T-helper 17 cell (primary cell): Measurements from ENCODE around the gene BAG2. TPM values are rescaled to one million over a fixed set of nuclear protein-coding genes. Genes with fewer than 3 reads are reported as not detected.

ENCODE experiments used
- ATAC-seq: fragments of 150-1000 bp; cut with Tn5 transposase; 2 replicates; pipeline ENCODE4 v1.10.0; 2021; ENCODE audit warnings: mild to moderate bottlenecking, moderate library complexity
- DNase-seq, 3 donors: peaks; one replicate each; pipeline versions ENCODE4 v3.0.0 to v3.0.0-alpha.2; 2020 to 2021
- H3K9me3 ChIP-seq: one replicate; pipeline ENCODE4 v1.7.0; 2013; ENCODE audit warnings: low read length, mild to moderate bottlenecking; ENCODE audit not compliant: control insufficient read depth, poor library complexity, severe bottlenecking
- H3K27ac Mint-ChIP-seq: one replicate; pipeline ENCODE4 v1.8.0; 2022; ENCODE audit warnings: mild to moderate bottlenecking, moderate library complexity, mixed read lengths
- H3K27me3 Mint-ChIP-seq: one replicate; pipeline ENCODE4 v1.8.0; 2022; ENCODE audit warnings: mixed read lengths
- H3K36me3 Mint-ChIP-seq: one replicate; pipeline ENCODE4 v1.8.0; 2022; ENCODE audit warnings: low read depth, mixed read lengths
- H3K4me1 Mint-ChIP-seq: one replicate; pipeline ENCODE4 v1.8.0; 2022; ENCODE audit warnings: mild to moderate bottlenecking, mixed read lengths
- H3K4me3 Mint-ChIP-seq: one replicate; pipeline ENCODE4 v1.8.0; 2022; ENCODE audit warnings: mild to moderate bottlenecking, moderate library complexity, mixed read lengths
- total RNA-seq, 4 donors: library from RNA in 2 of 4; stranded (reverse) in 2 of 4; gene quantifications; one replicate each; pipeline ENCODE4 v1.2.3 and lab custom pipeline; 2022 to 2026

Gene BAG2
- total RNA-seq, 2 donors from 2014 or later, result 2.7 to 3.1 TPM

- H3K27me3 Mint-ChIP-seq, result peaks cover 26% of the 10 kb centered on the region
Observed at GRCh38 chr6:57216235-57217101, 44.3 kb downstream of the BAG2 start.

GRCh38 chr6:57217270-57217669, 45.1 kb downstream of the BAG2 start:
- Mint-ChIP-seq H3K36me3 (peaks cover 3% of the 10 kb centered on the region), H3K27ac (no peak overlapping the region)

More at GRCh38 chr6:57216235-57217101, 44.3 kb downstream of the BAG2 start:
- no peaks in the 10 kb centered on the region for H3K9me3 ChIP-seq
- DNase-seq, result no peak
- peaks cover 25% of the 10 kb centered on the region for H3K4me1 Mint-ChIP-seq
- ATAC-seq, result no peak
- H3K4me3 Mint-ChIP-seq, result no peak overlapping the region
- H3K36me3 Mint-ChIP-seq, result no peaks in the 10 kb centered on the region
- H3K27ac Mint-ChIP-seq, result no peak overlapping the region

GRCh38 chr6:57220083-57220703, 48.1 kb downstream of the BAG2 start:
- peaks cover 3% of the 10 kb centered on the region for H3K36me3 Mint-ChIP-seq
- H3K27me3 Mint-ChIP-seq, result peaks cover 37% of the 10 kb centered on the region
- peak overlapping the region; percentile 28 for H3K4me3 Mint-ChIP-seq
- DNase-seq (no peak), ATAC-seq (no peak)
- H3K27ac Mint-ChIP-seq, result no peak overlapping the region
- no peaks in the 10 kb centered on the region for H3K9me3 ChIP-seq
- peaks cover 17% of the 10 kb centered on the region for H3K4me1 Mint-ChIP-seq

More at GRCh38 chr6:57217270-57217669, 45.1 kb downstream of the BAG2 start:
- ATAC-seq (no peak), DNase-seq (no peak)
- Mint-ChIP-seq H3K27me3 (peaks cover 26% of the 10 kb centered on the region), H3K4me3 (peak overlapping the region; percentile 13), H3K4me1 (peaks cover 28% of the 10 kb centered on the region)
- no peaks in the 10 kb centered on the region for H3K9me3 ChIP-seq

GRCh38 chr6:57221191-57221935, 49.2 kb downstream of the BAG2 start:
- H3K27ac Mint-ChIP-seq, result peak overlapping the region; percentile 87
- H3K36me3 Mint-ChIP-seq, result peaks cover 3% of the 10 kb centered on the region
- ATAC-seq (peak; percentile 57), DNase-seq (peak; percentile 15 to 42 (median 40))
- peaks cover 16% of the 10 kb centered on the region for H3K4me1 Mint-ChIP-seq
- peaks cover 39% of the 10 kb centered on the region for H3K27me3 Mint-ChIP-seq
- peak overlapping the region; percentile 99 for H3K4me3 Mint-ChIP-seq
- no peaks in the 10 kb centered on the region for H3K9me3 ChIP-seq

DNA sequence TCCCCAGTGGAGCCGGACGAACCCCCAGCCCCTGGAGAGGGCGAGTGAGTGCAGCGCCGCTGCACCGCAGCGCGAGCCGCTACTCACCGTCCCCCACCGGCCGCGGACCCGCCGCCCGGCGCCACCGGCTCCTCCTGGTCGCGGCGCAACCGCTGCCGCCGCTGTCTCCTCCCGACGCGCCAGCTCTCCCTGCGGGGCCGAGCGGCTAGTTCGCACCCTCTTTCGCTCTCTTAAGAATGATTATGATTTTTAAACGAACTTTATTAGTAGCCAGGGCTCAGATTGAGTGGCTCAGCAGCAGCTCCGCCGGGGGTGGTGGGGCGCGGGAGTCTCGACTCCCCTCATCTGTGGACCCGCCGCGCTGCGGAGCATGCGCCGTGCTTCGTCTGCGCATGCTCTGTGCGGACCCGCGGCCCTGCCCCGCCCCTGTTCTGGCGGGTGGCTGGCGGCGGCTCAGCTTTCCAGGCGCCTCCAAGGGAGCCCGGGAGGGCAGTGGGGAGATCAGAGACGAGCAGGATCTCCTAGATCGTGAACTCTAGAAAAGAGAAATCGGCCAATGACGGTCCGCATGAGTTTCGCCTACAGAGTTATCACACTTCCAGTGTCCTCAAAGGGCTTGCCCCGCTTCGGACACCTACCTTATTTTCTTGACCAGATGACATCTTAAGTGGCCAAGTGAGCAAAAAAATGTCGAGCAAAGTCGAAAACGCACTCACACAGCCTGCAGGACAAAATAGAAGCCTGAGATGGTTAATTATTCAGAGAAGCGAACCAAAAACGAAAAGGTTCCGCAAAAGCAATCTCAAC, 50.0 kb downstream of the BAG2 start, which contains the start of gene RAB23:
TSS of gene RAB23 (minus strand) at position 372 of the 807 bp plus-strand sequence. CDS start 11,927 bp downstream, outside the sequence.
- peaks cover 42% of the 10 kb centered on the region for H3K27me3 Mint-ChIP-seq
- peak; percentile 75 to 82 (median 80) for DNase-seq
- peaks cover 14% of the 10 kb centered on the region for H3K4me1 Mint-ChIP-seq
- peak within 1 kb of the TSS; percentile 99 for H3K4me3 Mint-ChIP-seq
- H3K36me3 Mint-ChIP-seq, result peaks cover 5% of the 10 kb centered on the region
- peak within 1 kb of the TSS; percentile 87 for H3K27ac Mint-ChIP-seq
- peak; percentile 92 for ATAC-seq
- H3K9me3 ChIP-seq, result no peaks in the 10 kb centered on the region

DNA sequence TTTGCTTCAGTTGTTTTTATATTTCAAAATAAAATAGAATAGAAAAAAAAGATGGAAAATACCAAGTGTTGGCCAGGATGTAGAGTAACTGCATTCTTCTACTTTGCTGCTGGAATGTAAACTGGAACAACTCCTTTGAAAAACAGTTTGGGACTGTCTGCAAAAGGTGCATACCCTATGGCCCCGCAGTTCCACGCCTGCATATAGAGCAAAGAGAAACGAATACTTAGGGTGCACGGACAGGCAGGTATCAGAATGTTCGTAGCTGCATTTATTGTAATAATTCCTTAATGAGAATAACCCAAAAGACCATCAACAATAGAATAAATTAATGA, 50.6 kb downstream of the BAG2 start:
- Mint-ChIP-seq H3K36me3 (peaks cover 5% of the 10 kb centered on the region), H3K27me3 (peaks cover 36% of the 10 kb centered on the region), H3K4me1 (peaks cover 14% of the 10 kb centered on the region), H3K4me3 (peak overlapping the region; percentile 99), H3K27ac (peak overlapping the region; percentile 87)
- ATAC-seq (peak; percentile 23), DNase-seq (no peak)
- H3K9me3 ChIP-seq, result no peaks in the 10 kb centered on the region

DNA sequence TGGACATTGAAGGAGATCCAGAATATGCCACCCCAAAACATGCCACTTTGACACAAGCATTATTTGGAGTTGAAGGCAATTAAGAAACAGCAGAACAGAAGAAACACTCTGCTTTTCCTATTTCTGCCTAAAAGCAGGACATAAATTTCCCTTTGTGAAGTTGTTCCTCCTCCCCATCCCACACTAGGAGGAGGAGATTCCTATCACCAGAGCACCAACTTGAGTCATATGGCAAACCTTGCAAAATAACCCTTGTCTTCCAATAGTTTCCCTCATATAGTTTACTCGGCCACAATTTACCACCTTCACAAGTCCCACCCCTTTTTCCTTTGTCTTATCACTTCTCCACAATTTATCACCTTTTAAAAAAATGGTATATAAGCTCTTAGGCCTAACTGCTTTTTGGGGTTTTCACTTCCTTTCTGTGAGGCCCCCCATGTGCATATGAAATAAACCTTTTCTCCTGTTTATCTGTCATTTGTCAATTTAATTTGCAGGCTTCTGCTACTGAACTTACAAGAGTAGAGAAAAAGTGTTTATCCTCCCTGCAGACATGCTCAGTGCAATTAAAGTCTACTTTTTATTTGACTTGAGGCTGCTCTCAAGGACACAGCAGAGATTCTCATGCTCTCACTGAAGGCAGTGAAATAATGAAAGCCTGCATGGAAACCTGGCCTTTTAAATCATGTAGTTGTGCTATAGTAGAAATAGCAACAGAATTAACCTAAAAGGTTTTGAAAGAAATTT, 52.8 kb downstream of the BAG2 start:
- no peak for ATAC-seq
- Mint-ChIP-seq H3K4me3 (no peak overlapping the region), H3K4me1 (peaks cover 14% of the 10 kb centered on the region)

GRCh38 chr6:57226221-57226620, 54.1 kb downstream of the BAG2 start:
- DNase-seq (no peak), ATAC-seq (no peak)
- H3K36me3 Mint-ChIP-seq, result peaks cover 7% of the 10 kb centered on the region
- H3K27ac Mint-ChIP-seq, result no peak overlapping the region
- no peak overlapping the region for H3K4me3 Mint-ChIP-seq
- no peaks in the 10 kb centered on the region for H3K9me3 ChIP-seq
- peaks cover 37% of the 10 kb centered on the region for H3K27me3 Mint-ChIP-seq
- peaks cover 10% of the 10 kb centered on the region for H3K4me1 Mint-ChIP-seq

More for the DNA sequence above, 52.8 kb downstream of the BAG2 start:
- Mint-ChIP-seq H3K36me3 (peaks cover 7% of the 10 kb centered on the region), H3K27me3 (peaks cover 30% of the 10 kb centered on the region), H3K27ac (no peak overlapping the region)
- H3K9me3 ChIP-seq, result no peaks in the 10 kb centered on the region
- no peak for DNase-seq

Other genes with a start within 250 kb of the BAG2 start
- not detected for gene BEND6, start 217.2 kb upstream of the BAG2 start, total RNA-seq
- 10 to 100 TPM; 11.9 to 17.3 TPM for gene KIAA1586, start 125.6 kb upstream of the BAG2 start, total RNA-seq
- gene ZNF451, start 82.1 kb upstream of the BAG2 start, total RNA-seq, result 100 to 1,000 TPM; 131 to 142 TPM
- gene RAB23, start 50.0 kb downstream of the BAG2 start, total RNA-seq, result under 1 TPM; 0.29 to 0.35 TPM
- 10 to 100 TPM; 13.5 to 16.6 TPM for gene PRIM2, start 145.3 kb downstream of the BAG2 start, total RNA-seq